Keratinocyte (primary cell): ENCODE measurements around the gene JAKMIP3.

Experiments used
- EZH2 ChIP-seq: IDR thresholded peaks from one replicate; pipeline ENCODE4 v1.6.1; 2012; ENCODE audit warnings: inconsistent platforms, mild to moderate bottlenecking, low read length, moderate library complexity
- TF ChIP-seq, protein P1 (sequence below), 3 experiments: IDR thresholded peaks in 1 of 3; conservative IDR thresholded peaks in 1 of 3; optimal IDR thresholded peaks in 1 of 3; 2 replicates in 2 of 3; 3 replicates in 1 of 3; pipeline versions ENCODE3 to v1.5.1; 2011; ENCODE audit warnings: low read length in 3 of 3, mild to moderate bottlenecking in 3 of 3, moderate library complexity in 2 of 3, control low read depth in 1 of 3, inconsistent platforms in 1 of 3; ENCODE audit not compliant: insufficient read depth in 2 of 3; ENCODE audit errors: extremely low read depth in 1 of 3

DNA sequence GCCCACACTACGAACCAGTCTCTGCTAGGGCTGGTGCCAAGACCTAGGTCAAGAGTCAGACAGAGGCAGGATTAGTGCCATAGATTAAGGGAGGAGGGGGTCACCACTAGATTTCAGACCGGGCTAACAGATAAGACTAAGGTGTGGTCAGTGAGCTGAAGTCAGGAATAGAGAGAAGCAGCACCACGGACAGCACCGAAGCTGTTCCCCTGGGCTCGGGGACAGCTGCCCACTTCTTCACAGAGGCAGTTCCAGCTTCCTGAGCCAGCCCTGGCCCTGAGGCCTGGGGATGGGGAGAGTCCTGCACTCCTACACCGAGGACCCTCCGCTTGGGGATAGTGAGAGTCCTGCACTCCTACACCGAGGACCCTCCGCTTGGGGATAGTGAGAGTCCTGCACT is 11.2 kb upstream of the JAKMIP3 start:
- TF ChIP-seq, protein P1, sequence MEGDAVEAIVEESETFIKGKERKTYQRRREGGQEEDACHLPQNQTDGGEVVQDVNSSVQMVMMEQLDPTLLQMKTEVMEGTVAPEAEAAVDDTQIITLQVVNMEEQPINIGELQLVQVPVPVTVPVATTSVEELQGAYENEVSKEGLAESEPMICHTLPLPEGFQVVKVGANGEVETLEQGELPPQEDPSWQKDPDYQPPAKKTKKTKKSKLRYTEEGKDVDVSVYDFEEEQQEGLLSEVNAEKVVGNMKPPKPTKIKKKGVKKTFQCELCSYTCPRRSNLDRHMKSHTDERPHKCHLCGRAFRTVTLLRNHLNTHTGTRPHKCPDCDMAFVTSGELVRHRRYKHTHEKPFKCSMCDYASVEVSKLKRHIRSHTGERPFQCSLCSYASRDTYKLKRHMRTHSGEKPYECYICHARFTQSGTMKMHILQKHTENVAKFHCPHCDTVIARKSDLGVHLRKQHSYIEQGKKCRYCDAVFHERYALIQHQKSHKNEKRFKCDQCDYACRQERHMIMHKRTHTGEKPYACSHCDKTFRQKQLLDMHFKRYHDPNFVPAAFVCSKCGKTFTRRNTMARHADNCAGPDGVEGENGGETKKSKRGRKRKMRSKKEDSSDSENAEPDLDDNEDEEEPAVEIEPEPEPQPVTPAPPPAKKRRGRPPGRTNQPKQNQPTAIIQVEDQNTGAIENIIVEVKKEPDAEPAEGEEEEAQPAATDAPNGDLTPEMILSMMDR (optimal IDR thresholded peaks at IDR 0.05 in 1 of 3, IDR thresholded peaks at IDR 0.05 in 1 of 3, conservative IDR thresholded peaks at IDR 0.05 in 1 of 3; ENCODE audit: extremely low read depth in 1 of 3, insufficient read depth in 2 of 3, low read length in 3 of 3), result no peak
- TF ChIP-seq EZH2, result no peak
